GM12801 (cell line): ENCODE data around the gene SLC22A2.

ENCODE experiments used
- TF ChIP-seq, protein P1 (sequence below): IDR thresholded peaks from one replicate; pipeline ENCODE4 v1.5.1; 2011; ENCODE audit warnings: control low read depth; ENCODE audit not compliant: insufficient read length; ENCODE audit errors: extremely low read depth

SLC22A2 gene

GRCh38 chr6:160217073-160217472, 41.5 kb downstream of the SLC22A2 start:
- TF ChIP-seq, protein P1, sequence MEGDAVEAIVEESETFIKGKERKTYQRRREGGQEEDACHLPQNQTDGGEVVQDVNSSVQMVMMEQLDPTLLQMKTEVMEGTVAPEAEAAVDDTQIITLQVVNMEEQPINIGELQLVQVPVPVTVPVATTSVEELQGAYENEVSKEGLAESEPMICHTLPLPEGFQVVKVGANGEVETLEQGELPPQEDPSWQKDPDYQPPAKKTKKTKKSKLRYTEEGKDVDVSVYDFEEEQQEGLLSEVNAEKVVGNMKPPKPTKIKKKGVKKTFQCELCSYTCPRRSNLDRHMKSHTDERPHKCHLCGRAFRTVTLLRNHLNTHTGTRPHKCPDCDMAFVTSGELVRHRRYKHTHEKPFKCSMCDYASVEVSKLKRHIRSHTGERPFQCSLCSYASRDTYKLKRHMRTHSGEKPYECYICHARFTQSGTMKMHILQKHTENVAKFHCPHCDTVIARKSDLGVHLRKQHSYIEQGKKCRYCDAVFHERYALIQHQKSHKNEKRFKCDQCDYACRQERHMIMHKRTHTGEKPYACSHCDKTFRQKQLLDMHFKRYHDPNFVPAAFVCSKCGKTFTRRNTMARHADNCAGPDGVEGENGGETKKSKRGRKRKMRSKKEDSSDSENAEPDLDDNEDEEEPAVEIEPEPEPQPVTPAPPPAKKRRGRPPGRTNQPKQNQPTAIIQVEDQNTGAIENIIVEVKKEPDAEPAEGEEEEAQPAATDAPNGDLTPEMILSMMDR, result no peak

DNA sequence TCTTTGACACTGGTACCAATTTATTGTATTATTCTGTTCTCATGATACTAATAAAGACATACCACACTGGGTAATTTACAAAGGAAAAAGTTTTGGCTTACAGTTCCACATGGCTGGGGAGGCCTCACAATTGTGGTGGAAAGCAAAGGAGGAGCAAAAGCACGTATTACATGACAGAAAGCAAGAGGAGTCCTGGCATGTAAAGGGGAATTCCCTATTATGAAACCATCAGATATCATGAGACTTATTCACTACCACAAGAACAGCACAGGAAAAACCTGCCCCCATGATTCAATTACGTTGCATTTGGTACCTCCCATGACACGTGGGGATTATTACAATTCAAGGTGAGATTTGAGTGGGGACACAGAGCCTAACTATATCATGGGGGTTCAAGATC, 43.4 kb downstream of the SLC22A2 start:
- TF ChIP-seq, protein P1, result no peak

GRCh38 chr6:160207618-160208017, 51.0 kb downstream of the SLC22A2 start:
- TF ChIP-seq, protein P1, result no peak

- TF ChIP-seq, protein P1, result no peak
These were observed 53.9 kb downstream of the SLC22A2 start for GRCh38 chr6:160204710-160205109.

DNA sequence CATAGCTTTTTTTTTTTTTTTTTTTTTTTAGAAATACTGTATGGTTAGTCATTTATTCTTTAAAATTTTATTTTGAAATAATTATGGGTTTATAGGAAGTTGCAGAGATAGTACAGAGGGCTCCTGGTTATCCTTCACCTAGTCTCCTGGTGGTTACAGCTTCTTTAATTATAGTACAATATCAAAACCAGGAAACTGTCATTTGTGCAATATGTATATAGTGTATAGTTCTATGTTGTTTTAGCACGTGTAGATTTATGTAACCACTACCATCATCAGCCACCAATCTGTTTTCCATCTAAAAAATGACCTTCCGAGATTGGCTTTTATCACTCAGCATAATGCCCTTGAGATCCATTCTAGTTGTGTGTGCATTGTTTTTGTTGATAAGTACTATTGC, 54.7 kb downstream of the SLC22A2 start:
- TF ChIP-seq, protein P1, result no peak

DNA sequence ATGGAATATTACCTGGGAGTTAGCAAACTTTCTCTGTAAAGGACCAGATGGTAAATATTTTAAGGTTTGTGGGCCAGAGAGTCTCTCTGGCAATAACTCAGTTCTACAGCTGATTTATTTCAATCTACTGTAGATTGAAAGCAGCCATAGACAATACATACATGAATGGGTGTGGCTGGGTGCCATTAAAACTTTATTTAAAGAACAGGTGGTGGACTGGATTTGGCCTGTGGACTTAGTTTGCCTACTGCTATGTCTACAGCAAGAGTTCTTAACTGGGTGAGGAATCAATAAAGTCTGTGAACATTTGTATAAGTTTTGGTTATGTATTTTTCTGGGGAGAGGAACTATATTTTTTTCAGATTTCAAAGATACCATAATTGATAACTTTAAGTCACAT, 55.1 kb downstream of the SLC22A2 start:
- TF ChIP-seq, protein P1, result no peak

GRCh38 chr6:160203076-160203475, 55.5 kb downstream of the SLC22A2 start:
- TF ChIP-seq, protein P1, result no peak

DNA sequence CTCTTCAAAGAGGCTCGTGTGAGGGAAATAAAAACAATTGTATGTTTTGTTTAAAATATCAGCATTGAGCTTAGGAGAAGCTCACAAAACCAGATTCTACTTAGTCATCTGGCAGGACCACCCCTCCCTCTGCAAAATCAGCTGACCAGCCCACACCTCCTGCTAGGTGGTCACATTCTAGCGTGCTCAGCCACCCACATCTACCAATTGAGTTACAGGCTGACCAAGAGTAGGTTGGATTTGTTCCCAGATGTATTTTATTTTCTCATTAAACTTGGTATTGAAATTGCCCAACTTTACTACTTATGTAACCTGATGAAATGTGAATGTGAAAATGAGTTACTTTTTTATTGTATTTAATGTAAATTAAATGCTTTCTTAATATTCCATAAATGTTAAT, 56.2 kb downstream of the SLC22A2 start:
- TF ChIP-seq, protein P1, result no peak
